Transverse colon (tissue), 4 donors: ENCODE data around the gene TRIP12.

Experiments used
- CTCF ChIP-seq, 5 experiments: fragments of 200-600 bp in 3 of 5; fragments of 450-650 bp in 2 of 5; sonication (generic) in 3 of 5; IDR thresholded peaks; 1 replicate in 2 of 5; 2 replicates in 3 of 5; pipeline ENCODE4 v1.5.1; 2016 to 2017; ENCODE audit warnings: antibody characterized with exemption in 5 of 5, inconsistent platforms in 3 of 5, mild to moderate bottlenecking in 2 of 5, moderate library complexity in 1 of 5
- POLR2A ChIP-seq: fragments of 450-650 bp; IDR thresholded peaks from one replicate; pipeline ENCODE4 v1.6.1; 2016; ENCODE audit warnings: antibody characterized with exemption, mild to moderate bottlenecking, moderate library complexity
- POLR2AphosphoS5 ChIP-seq, 3 donors: sonication (generic); formaldehyde crosslinking; IDR thresholded peaks; one replicate each; pipeline ENCODE4 v1.6.1; 2016; ENCODE audit warnings: antibody characterized with exemption in 3 of 3

- TF ChIP-seq CTCF (IDR thresholded peaks at IDR 0.05), result no peak
- TF ChIP-seq POLR2A, result no peak
- no peak for TF ChIP-seq POLR2AphosphoS5 (IDR thresholded peaks at IDR 0.05)
These were observed 85.0 kb downstream of the TRIP12 start for GRCh38 chr2:229836847-229837246.
